NT2/D1 (cell line): Measurements from ENCODE around the gene TCF19.

ENCODE experiments used
- YY1 ChIP-seq: IDR thresholded peaks from 2 replicates; pipeline ENCODE4 v1.6.1; 2011; ENCODE audit not compliant: insufficient read length, insufficient read depth
- ZNF274 ChIP-seq: IDR thresholded peaks from 2 replicates; pipeline ENCODE4 v1.6.1; 2011; ENCODE audit warnings: mild to moderate bottlenecking, low read depth, low read length

DNA sequence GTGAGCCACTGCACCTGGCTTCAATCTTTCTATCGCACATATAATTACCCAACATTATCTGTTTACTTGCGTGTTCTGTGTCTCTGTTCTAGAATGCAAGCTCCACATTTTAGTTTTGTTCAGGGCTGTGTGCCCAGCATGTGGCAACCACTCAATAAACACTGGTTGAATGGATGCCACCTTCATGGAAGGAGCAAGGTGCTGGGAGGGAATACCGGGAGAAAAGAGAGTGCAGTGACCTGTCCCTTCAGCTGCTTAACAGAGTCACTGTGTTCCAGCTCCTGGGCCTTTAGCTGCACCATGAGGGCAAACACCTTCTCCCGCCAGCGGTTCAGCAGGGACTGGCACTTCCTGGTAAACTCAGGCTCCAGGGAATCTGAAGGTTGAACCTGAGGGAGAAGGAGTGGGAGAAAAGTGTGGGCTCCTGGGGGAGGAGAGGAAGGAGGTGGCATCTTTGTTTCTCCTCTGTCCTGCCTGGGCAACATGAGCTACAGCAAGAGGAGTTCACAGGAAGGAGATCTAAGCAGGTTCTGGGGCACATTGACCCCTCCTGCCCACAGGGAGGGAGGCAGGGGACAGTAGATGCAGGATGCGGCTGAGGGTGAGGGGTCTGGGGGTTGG is 8.5 kb upstream of the TCF19 start:
- TF ChIP-seq YY1 (no peak), ZNF274 (no peak)
